ENCODE results near the gene KCND3. TPM values are rescaled to one million over a fixed set of nuclear protein-coding genes. Genes with fewer than 3 reads are reported as not detected.

Gene KCND3
- total RNA-seq, 4 donors from 2014 or later: 1.8 to 5.3 (median 4.2) TPM

- no peaks in the 10 kb centered on the region for H3K27me3 ChIP-seq
- no peaks in the 10 kb centered on the region for H3K36me3 ChIP-seq
- no peak overlapping the region for H3K4me3 ChIP-seq (replicated peaks in 1 of 3)
- DNase-seq: no peak
- no peak for TF ChIP-seq CTCF (IDR thresholded peaks at IDR 0.05)
- no peak for TF ChIP-seq POLR2A (IDR thresholded peaks at IDR 0.05)
- no peaks in the 10 kb centered on the region for H3K4me1 ChIP-seq
- intact Hi-C loops (cut with DNase I): no loop called here
- no peak overlapping the region for H3K27ac ChIP-seq
- no peaks in the 10 kb centered on the region for H3K9me3 ChIP-seq
- WGBS, 2 donors: 88 to 92% methylated on average over 6 of the region's 6 CpGs
Measured at GRCh38 chr1:111778066-111778465, 211.4 kb downstream of the KCND3 start.

GRCh38 chr1:111777301-111777700 is 212.2 kb downstream of the KCND3 start:
- TF ChIP-seq CTCF (IDR thresholded peaks at IDR 0.05) (no peak), POLR2A (IDR thresholded peaks at IDR 0.05) (no peak)
- DNase-seq: no peak
- no peaks in the 10 kb centered on the region for H3K4me1 ChIP-seq
- H3K4me3 ChIP-seq (replicated peaks in 1 of 3): no peak overlapping the region
- no peak overlapping the region for H3K27ac ChIP-seq
- intact Hi-C loops (cut with DNase I): no loop called here
- H3K27me3 ChIP-seq: no peaks in the 10 kb centered on the region
- H3K9me3 ChIP-seq: no peaks in the 10 kb centered on the region
- 92 to 100% methylated on average over 1 of the region's 1 CpG for WGBS, 2 donors
- no peaks in the 10 kb centered on the region for H3K36me3 ChIP-seq

GRCh38 chr1:111776861-111777260 is 212.6 kb downstream of the KCND3 start:
- Histone ChIP-seq H3K27me3 (no peaks in the 10 kb centered on the region), H3K4me1 (no peaks in the 10 kb centered on the region), H3K9me3 (no peaks in the 10 kb centered on the region), H3K36me3 (no peaks in the 10 kb centered on the region), H3K27ac (no peak overlapping the region), H3K4me3 (replicated peaks in 1 of 3) (no peak overlapping the region)
- TF ChIP-seq CTCF (IDR thresholded peaks at IDR 0.05) (no peak), POLR2A (IDR thresholded peaks at IDR 0.05) (no peak)
- 91 to 94% methylated on average over 8 of the region's 8 CpGs for WGBS, 2 donors
- intact Hi-C loops (cut with DNase I): no loop called here
- DNase-seq: no peak

- H3K4me3 ChIP-seq (replicated peaks in 1 of 3): no peak overlapping the region
- no peaks in the 10 kb centered on the region for H3K4me1 ChIP-seq
- H3K27me3 ChIP-seq: no peaks in the 10 kb centered on the region
- H3K27ac ChIP-seq: no peak overlapping the region
- WGBS, 2 donors: 85 to 94% methylated on average over 2 of the region's 2 CpGs
- no peak for TF ChIP-seq CTCF (IDR thresholded peaks at IDR 0.05)
- no peak for TF ChIP-seq POLR2A (IDR thresholded peaks at IDR 0.05)
- no peak for DNase-seq
- intact Hi-C loops (cut with DNase I): no loop called here
- H3K36me3 ChIP-seq: no peaks in the 10 kb centered on the region
- H3K9me3 ChIP-seq: no peaks in the 10 kb centered on the region
Measured at GRCh38 chr1:111776391-111776790, 213.1 kb downstream of the KCND3 start.

- H3K27ac ChIP-seq: no peak overlapping the region
Measured at GRCh38 chr1:111775966-111776365, 213.5 kb downstream of the KCND3 start.

More at GRCh38 chr1:111775966-111776365, 213.5 kb downstream of the KCND3 start:
- H3K9me3 ChIP-seq: no peaks in the 10 kb centered on the region
- 78 to 82% methylated on average over 9 of the region's 9 CpGs for WGBS, 2 donors
- DNase-seq: no peak
- H3K27me3 ChIP-seq: no peaks in the 10 kb centered on the region
- no peaks in the 10 kb centered on the region for H3K36me3 ChIP-seq
- H3K4me1 ChIP-seq: no peaks in the 10 kb centered on the region
- no peak overlapping the region for H3K4me3 ChIP-seq (replicated peaks in 1 of 3)
- TF ChIP-seq POLR2A (IDR thresholded peaks at IDR 0.05) (no peak), CTCF (IDR thresholded peaks at IDR 0.05) (no peak)
- intact Hi-C loops (cut with DNase I): no loop called here

All from thyroid gland (tissue), 4 donors.